Colonic mucosa (tissue), 4 donors: Measurements from ENCODE around the gene CRX. TPM values are rescaled to one million over a fixed set of nuclear protein-coding genes. Genes with fewer than 3 reads are reported as not detected.

Experiments used
- DNase-seq: peaks from one replicate; pipeline ENCODE4 v3.0.0-alpha.2; 2020
- H3K27ac ChIP-seq: fragments of 200-600 bp; one replicate; pipeline ENCODE4 v1.8.0; 2021
- H3K27me3 ChIP-seq: fragments of 200-600 bp; one replicate; pipeline ENCODE4 v1.8.0; 2021
- H3K36me3 ChIP-seq: fragments of 200-600 bp; one replicate; pipeline ENCODE4 v1.8.0; 2021
- H3K4me1 ChIP-seq: fragments of 200-600 bp; one replicate; pipeline ENCODE4 v1.8.0; 2021; ENCODE audit warnings: mild to moderate bottlenecking
- H3K4me3 ChIP-seq: fragments of 200-600 bp; one replicate; pipeline ENCODE4 v1.8.0; 2021
- H3K9ac ChIP-seq, 2 donors: one replicate each; pipeline ENCODE4 v1.7.0; 2013; ENCODE audit warnings: control low read depth in 2 of 2, low read depth in 2 of 2, low read length in 2 of 2
- H3K9me3 ChIP-seq: fragments of 200-600 bp; one replicate; pipeline ENCODE4 v1.8.0; 2021
- CTCF ChIP-seq: fragments of 200-600 bp; IDR thresholded peaks from one replicate; pipeline ENCODE4 v1.8.0; 2022; ENCODE audit warnings: antibody characterized with exemption, mild to moderate bottlenecking
- intact Hi-C: fragments of 100-400 bp; cut with DNase I; formaldehyde crosslinking; loops from one replicate; pipeline ENCODE4 v1.14.1; 2022
- total RNA-seq, 2 donors: library from RNA; stranded (reverse); fragmentation: NEBNext Ultra II Directional in 1 of 2; extraction: Animal tissue kit (Norgen Biotek cat#: 25700) in 1 of 2; gene quantifications; one replicate each; pipeline ENCODE4 v1.2.1, GENCODE V29; 2021
- donor health status: healthy.
- donor health status: DM: no; HTN: no; CAD: no.
- donor health status: DM: no; HTN: no; CAD: no.

CRX gene
- total RNA-seq, 2 donors from 2014 or later, result not detected

GRCh38 chr19:47790398-47790814 is 31.3 kb upstream of the CRX start:
- H3K4me3 ChIP-seq, result no peak overlapping the region
- H3K36me3 ChIP-seq, result no peaks in the 10 kb centered on the region
- intact Hi-C loops, result loop anchor here (2.0 kb wide), 1 partner anchor 24 kb away; no protein-coding TSS in a partner anchor
- no peaks in the 10 kb centered on the region for H3K9me3 ChIP-seq
- H3K27me3 ChIP-seq, result no peaks in the 10 kb centered on the region
- H3K4me1 ChIP-seq, result no peaks in the 10 kb centered on the region
- H3K27ac ChIP-seq, result no peak overlapping the region
- peak; percentile 78 for TF ChIP-seq CTCF
- no peak overlapping the region for H3K9ac ChIP-seq
- peak; percentile 87 for DNase-seq

GRCh38 chr19:47792616-47793015 is 29.1 kb upstream of the CRX start:
- Histone ChIP-seq H3K27me3 (no peaks in the 10 kb centered on the region), H3K4me1 (no peaks in the 10 kb centered on the region), H3K27ac (no peak overlapping the region), H3K9me3 (no peaks in the 10 kb centered on the region), H3K9ac (no peak overlapping the region), H3K4me3 (no peak overlapping the region), H3K36me3 (no peaks in the 10 kb centered on the region)
- DNase-seq, result no peak
- TF ChIP-seq CTCF, result no peak
- intact Hi-C loops, result no loop called here

- no peaks in the 10 kb centered on the region for H3K27me3 ChIP-seq
- TF ChIP-seq CTCF, result no peak
- intact Hi-C loops, result no loop called here
- H3K9me3 ChIP-seq, result no peaks in the 10 kb centered on the region
- DNase-seq, result no peak
- H3K27ac ChIP-seq, result no peak overlapping the region
- H3K4me1 ChIP-seq, result no peaks in the 10 kb centered on the region
- no peaks in the 10 kb centered on the region for H3K36me3 ChIP-seq
- no peak overlapping the region for H3K9ac ChIP-seq
- H3K4me3 ChIP-seq, result no peak overlapping the region
Observed at GRCh38 chr19:47794526-47794925, 27.2 kb upstream of the CRX start.

GRCh38 chr19:47796785-47797184 is 25.0 kb upstream of the CRX start:
- no peaks in the 10 kb centered on the region for H3K4me1 ChIP-seq
- H3K36me3 ChIP-seq, result no peaks in the 10 kb centered on the region
- intact Hi-C loops, result no loop called here
- no peak overlapping the region for H3K4me3 ChIP-seq
- H3K9me3 ChIP-seq, result no peaks in the 10 kb centered on the region
- H3K27ac ChIP-seq, result no peak overlapping the region
- no peak for DNase-seq
- no peak overlapping the region for H3K9ac ChIP-seq
- TF ChIP-seq CTCF, result no peak
- no peaks in the 10 kb centered on the region for H3K27me3 ChIP-seq

GRCh38 chr19:47797996-47798903 is 23.5 kb upstream of the CRX start:
- no peak for DNase-seq
- no peaks in the 10 kb centered on the region for H3K27me3 ChIP-seq
- H3K4me3 ChIP-seq, result no peak overlapping the region
- H3K9me3 ChIP-seq, result no peaks in the 10 kb centered on the region
- no peak overlapping the region for H3K9ac ChIP-seq
- no peaks in the 10 kb centered on the region for H3K4me1 ChIP-seq
- intact Hi-C loops, result no loop called here
- H3K36me3 ChIP-seq, result no peaks in the 10 kb centered on the region
- TF ChIP-seq CTCF, result no peak
- no peak overlapping the region for H3K27ac ChIP-seq
